Thyroid gland (tissue), 4 donors: Measurements from ENCODE around the gene ABCB6.

Experiments used
- CTCF ChIP-seq, 6 experiments: fragments of 200-600 bp in 3 of 6; fragments of 450-650 bp in 3 of 6; sonication (generic) in 3 of 6; IDR thresholded peaks; one replicate each; pipeline ENCODE4 v1.5.1; 2016 to 2019; ENCODE audit warnings: antibody characterized with exemption in 6 of 6, mild to moderate bottlenecking in 2 of 6, inconsistent platforms in 1 of 6, moderate library complexity in 1 of 6
- POLR2A ChIP-seq, 2 donors: fragments of 450-650 bp; IDR thresholded peaks; one replicate each; pipeline ENCODE4 v1.6.1; 2017; ENCODE audit warnings: antibody characterized with exemption in 2 of 2, mild to moderate bottlenecking in 2 of 2, moderate library complexity in 1 of 2

- TF ChIP-seq CTCF (IDR thresholded peaks at IDR 0.05) (no peak), POLR2A (IDR thresholded peaks at IDR 0.05) (no peak)
Observed at GRCh38 chr2:219246559-219246958, 27.8 kb upstream of the ABCB6 start.
